Measurements from ENCODE around the gene FEZ2.

The FEZ2 gene

GRCh38 chr2:36547906-36548305, 50.1 kb downstream of the FEZ2 start:
- TF ChIP-seq EZH2phosphoT487 (IDR thresholded peaks at IDR 0.05; ENCODE audit: borderline replicate concordance, low read length) = no peak
- TF ChIP-seq, protein P1, sequence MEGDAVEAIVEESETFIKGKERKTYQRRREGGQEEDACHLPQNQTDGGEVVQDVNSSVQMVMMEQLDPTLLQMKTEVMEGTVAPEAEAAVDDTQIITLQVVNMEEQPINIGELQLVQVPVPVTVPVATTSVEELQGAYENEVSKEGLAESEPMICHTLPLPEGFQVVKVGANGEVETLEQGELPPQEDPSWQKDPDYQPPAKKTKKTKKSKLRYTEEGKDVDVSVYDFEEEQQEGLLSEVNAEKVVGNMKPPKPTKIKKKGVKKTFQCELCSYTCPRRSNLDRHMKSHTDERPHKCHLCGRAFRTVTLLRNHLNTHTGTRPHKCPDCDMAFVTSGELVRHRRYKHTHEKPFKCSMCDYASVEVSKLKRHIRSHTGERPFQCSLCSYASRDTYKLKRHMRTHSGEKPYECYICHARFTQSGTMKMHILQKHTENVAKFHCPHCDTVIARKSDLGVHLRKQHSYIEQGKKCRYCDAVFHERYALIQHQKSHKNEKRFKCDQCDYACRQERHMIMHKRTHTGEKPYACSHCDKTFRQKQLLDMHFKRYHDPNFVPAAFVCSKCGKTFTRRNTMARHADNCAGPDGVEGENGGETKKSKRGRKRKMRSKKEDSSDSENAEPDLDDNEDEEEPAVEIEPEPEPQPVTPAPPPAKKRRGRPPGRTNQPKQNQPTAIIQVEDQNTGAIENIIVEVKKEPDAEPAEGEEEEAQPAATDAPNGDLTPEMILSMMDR (IDR thresholded peaks at IDR 0.05; ENCODE audit: low read depth, low read length, poor library complexity, severe bottlenecking) = no peak
- H3F3A ChIP-seq (ENCODE audit: control insufficient read depth, insufficient read depth) = 0 out of 2 replicates have a peak, but pooled peaks cover 3% of the 10 kb centered on the region
- H3K9me3 ChIP-seq (ENCODE audit: control insufficient read depth, insufficient read depth, low read length) = no peaks in the 10 kb centered on the region
- peaks cover 76% of the 10 kb centered on the region for H3K36me3 ChIP-seq (ENCODE audit: control insufficient read depth, low read length)
- no peaks in the 10 kb centered on the region for H4K20me1 ChIP-seq (ENCODE audit: control insufficient read depth, insufficient read depth, low read depth, low read length)
- no peak overlapping the region for H3K4me2 ChIP-seq (ENCODE audit: low read length)
- H3K9me2 ChIP-seq (replicated peaks; ENCODE audit: control insufficient read depth, low read length) = no peaks in the 10 kb centered on the region
- H3K79me2 ChIP-seq (ENCODE audit: control insufficient read depth, low read length) = no peaks in the 10 kb centered on the region
- no peak overlapping the region for H3K4me3 ChIP-seq (ENCODE audit: low read length)
- H3K27me3 ChIP-seq (ENCODE audit: control insufficient read depth, low read length) = no peaks in the 10 kb centered on the region
- no peak overlapping the region for H3K27ac ChIP-seq (ENCODE audit: low read depth, low read length)
- no peaks in the 10 kb centered on the region for H3K4me1 ChIP-seq (ENCODE audit: control insufficient read depth, low read length)

GRCh38 chr2:36545871-36546416, 52.0 kb downstream of the FEZ2 start:
- Histone ChIP-seq H3K4me2 (ENCODE audit: low read length) (no peak overlapping the region), H3K9me2 (replicated peaks; ENCODE audit: control insufficient read depth, low read length) (no peaks in the 10 kb centered on the region), H3K79me2 (ENCODE audit: control insufficient read depth, low read length) (no peaks in the 10 kb centered on the region), H3K27ac (ENCODE audit: low read depth, low read length) (no peak overlapping the region), H4K20me1 (ENCODE audit: control insufficient read depth, insufficient read depth, low read depth, low read length) (no peaks in the 10 kb centered on the region), H3K4me1 (ENCODE audit: control insufficient read depth, low read length) (no peaks in the 10 kb centered on the region), H3K4me3 (ENCODE audit: low read length) (no peak overlapping the region), H3K9me3 (ENCODE audit: control insufficient read depth, insufficient read depth, low read length) (no peaks in the 10 kb centered on the region), H3K36me3 (ENCODE audit: control insufficient read depth, low read length) (peaks cover 72% of the 10 kb centered on the region), H3F3A (ENCODE audit: control insufficient read depth, insufficient read depth) (no peaks in the 10 kb centered on the region), H3K27me3 (ENCODE audit: control insufficient read depth, low read length) (no peaks in the 10 kb centered on the region)
- TF ChIP-seq, protein P1 (IDR thresholded peaks at IDR 0.05; ENCODE audit: low read depth, low read length, poor library complexity, severe bottlenecking) = peak; percentile 42
- TF ChIP-seq EZH2phosphoT487 (IDR thresholded peaks at IDR 0.05; ENCODE audit: borderline replicate concordance, low read length) = no peak

- no peak overlapping the region for H3K4me2 ChIP-seq (ENCODE audit: low read length)
- H3K27me3 ChIP-seq (ENCODE audit: control insufficient read depth, low read length) = no peaks in the 10 kb centered on the region
- H3K4me1 ChIP-seq (ENCODE audit: control insufficient read depth, low read length) = no peaks in the 10 kb centered on the region
- no peaks in the 10 kb centered on the region for H3K9me2 ChIP-seq (replicated peaks; ENCODE audit: control insufficient read depth, low read length)
- H3K79me2 ChIP-seq (ENCODE audit: control insufficient read depth, low read length) = no peaks in the 10 kb centered on the region
- no peak overlapping the region for H3K27ac ChIP-seq (ENCODE audit: low read depth, low read length)
- no peaks in the 10 kb centered on the region for H3F3A ChIP-seq (ENCODE audit: control insufficient read depth, insufficient read depth)
- H4K20me1 ChIP-seq (ENCODE audit: control insufficient read depth, insufficient read depth, low read depth, low read length) = no peaks in the 10 kb centered on the region
- H3K4me3 ChIP-seq (ENCODE audit: low read length) = no peak overlapping the region
- H3K36me3 ChIP-seq (ENCODE audit: control insufficient read depth, low read length) = peaks cover 66% of the 10 kb centered on the region
- H3K9me3 ChIP-seq (ENCODE audit: control insufficient read depth, insufficient read depth, low read length) = no peaks in the 10 kb centered on the region
- TF ChIP-seq, protein P1 (IDR thresholded peaks at IDR 0.05; ENCODE audit: low read depth, low read length, poor library complexity, severe bottlenecking) = peak; percentile 33
- TF ChIP-seq EZH2phosphoT487 (IDR thresholded peaks at IDR 0.05; ENCODE audit: borderline replicate concordance, low read length) = no peak
Observed at GRCh38 chr2:36544638-36545338, 53.2 kb downstream of the FEZ2 start.
